ENCODE measurements around the gene EHD1. TPM values are rescaled to one million over a fixed set of nuclear protein-coding genes. Genes with fewer than 3 reads are reported as not detected.

The EHD1 gene
- 10 to 100 TPM; 16.1 to 28.7 TPM for polyA plus RNA-seq

DNA sequence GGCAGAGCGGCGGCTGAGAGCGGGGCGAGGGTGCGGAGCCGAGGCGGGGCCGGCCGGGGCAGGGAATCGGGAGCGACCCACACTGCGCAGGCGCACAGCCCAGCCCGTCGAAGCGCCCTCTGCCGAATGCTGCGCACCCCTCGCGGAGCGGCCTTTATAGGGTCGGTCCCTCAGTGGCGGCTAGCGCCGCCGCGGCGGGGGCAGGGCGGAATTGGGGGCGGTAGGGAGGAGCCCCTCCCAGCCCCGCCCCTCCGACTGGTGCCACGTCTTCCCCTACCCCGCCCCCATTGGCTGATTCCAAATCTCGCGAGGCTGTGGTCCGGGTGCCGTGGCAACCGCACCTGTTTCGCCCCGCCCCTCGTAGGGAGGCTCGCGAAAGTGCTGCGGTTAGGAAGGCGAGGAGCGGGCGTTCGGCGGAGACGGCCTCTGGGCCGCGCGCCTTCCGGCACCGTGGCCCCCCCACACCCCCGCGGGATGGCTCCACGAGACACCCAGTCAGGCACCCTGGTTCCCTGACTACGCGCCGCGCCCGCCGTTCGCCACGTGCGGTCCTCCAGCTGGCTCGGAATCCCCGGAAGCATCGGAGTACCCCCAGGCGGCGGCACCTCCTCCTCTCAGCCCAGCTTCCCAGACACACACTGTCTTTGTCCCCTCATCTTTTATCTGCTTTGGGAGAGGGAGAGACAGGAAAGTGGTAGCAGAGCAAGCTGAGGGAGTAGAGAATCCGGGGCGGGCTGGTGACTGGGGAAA lies at the start of gene EHD1:
TSS of gene EHD1 (minus strand) at position 128 of the 750 bp plus-strand sequence. CDS start 157 bp downstream, outside the sequence.
- Histone ChIP-seq H3K27me3 (ENCODE audit: control insufficient read depth in 1 of 2, insufficient read depth in 2 of 2, low read length in 2 of 2) (no peaks in the 10 kb centered on the region), H3K36me3 (ENCODE audit: control insufficient read depth in 2 of 2, insufficient read depth in 2 of 2, low read length in 1 of 2) (peaks cover 0 to 4% of the 10 kb centered on the region in 2 donors), H3K4me1 (ENCODE audit: control insufficient read depth in 2 of 2, insufficient read depth in 2 of 2, low read length in 1 of 2) (peaks cover 4 to 23% of the 10 kb centered on the region in 2 donors), H3K4me3 (ENCODE audit: low read depth in 1 of 2, low read length in 2 of 2) (peak within 1 kb of the TSS; percentile 77 to 97), H3K27ac (ENCODE audit: low read depth in 2 of 2, low read length in 1 of 2) (peak within 1 kb of the TSS; percentile 89 to 90), H3K9me3 (ENCODE audit: control insufficient read depth in 2 of 2, insufficient read depth in 1 of 2, low read depth in 1 of 2, low read length in 1 of 2) (no peaks in the 10 kb centered on the region)
- 0% methylated on average over 62 to 75 of the region's 75 CpGs for WGBS, 2 donors

DNA sequence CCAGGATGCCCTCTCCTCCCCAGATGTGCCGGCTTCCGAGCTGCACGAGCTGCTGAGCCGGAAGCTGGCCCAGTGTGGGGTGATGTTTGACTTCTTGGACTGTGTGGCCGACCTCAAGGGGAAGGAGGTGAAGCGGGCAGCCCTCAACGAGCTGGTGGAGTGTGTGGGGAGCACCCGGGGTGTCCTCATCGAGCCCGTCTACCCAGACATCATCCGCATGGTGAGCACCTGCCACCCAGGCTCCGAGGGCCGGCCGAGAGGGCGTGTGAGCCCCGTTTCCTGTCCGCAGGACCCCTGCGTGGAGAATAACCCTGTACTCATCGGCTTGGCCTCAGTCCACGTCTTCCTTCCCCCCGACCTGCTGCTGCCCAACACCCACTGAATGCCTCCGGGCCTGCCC lies 48.3 kb upstream of the EHD1 start:
- peaks cover 0 to 37% of the 10 kb centered on the region in 2 donors for H3K36me3 ChIP-seq (ENCODE audit: control insufficient read depth in 2 of 2, insufficient read depth in 2 of 2, low read length in 1 of 2)
- H3K9me3 ChIP-seq (ENCODE audit: control insufficient read depth in 2 of 2, insufficient read depth in 1 of 2, low read depth in 1 of 2, low read length in 1 of 2): no peaks in the 10 kb centered on the region
- H3K27ac ChIP-seq (ENCODE audit: low read depth in 2 of 2, low read length in 1 of 2): no peak overlapping the region
- H3K4me3 ChIP-seq (ENCODE audit: low read depth in 1 of 2, low read length in 2 of 2): no peak overlapping the region
- WGBS, 2 donors: 84 to 86% methylated on average over 22 of the region's 22 CpGs
- H3K4me1 ChIP-seq (ENCODE audit: control insufficient read depth in 2 of 2, insufficient read depth in 2 of 2, low read length in 1 of 2): peaks cover 0 to 6% of the 10 kb centered on the region in 2 donors
- no peaks in the 10 kb centered on the region for H3K27me3 ChIP-seq (ENCODE audit: control insufficient read depth in 1 of 2, insufficient read depth in 2 of 2, low read length in 2 of 2)

DNA sequence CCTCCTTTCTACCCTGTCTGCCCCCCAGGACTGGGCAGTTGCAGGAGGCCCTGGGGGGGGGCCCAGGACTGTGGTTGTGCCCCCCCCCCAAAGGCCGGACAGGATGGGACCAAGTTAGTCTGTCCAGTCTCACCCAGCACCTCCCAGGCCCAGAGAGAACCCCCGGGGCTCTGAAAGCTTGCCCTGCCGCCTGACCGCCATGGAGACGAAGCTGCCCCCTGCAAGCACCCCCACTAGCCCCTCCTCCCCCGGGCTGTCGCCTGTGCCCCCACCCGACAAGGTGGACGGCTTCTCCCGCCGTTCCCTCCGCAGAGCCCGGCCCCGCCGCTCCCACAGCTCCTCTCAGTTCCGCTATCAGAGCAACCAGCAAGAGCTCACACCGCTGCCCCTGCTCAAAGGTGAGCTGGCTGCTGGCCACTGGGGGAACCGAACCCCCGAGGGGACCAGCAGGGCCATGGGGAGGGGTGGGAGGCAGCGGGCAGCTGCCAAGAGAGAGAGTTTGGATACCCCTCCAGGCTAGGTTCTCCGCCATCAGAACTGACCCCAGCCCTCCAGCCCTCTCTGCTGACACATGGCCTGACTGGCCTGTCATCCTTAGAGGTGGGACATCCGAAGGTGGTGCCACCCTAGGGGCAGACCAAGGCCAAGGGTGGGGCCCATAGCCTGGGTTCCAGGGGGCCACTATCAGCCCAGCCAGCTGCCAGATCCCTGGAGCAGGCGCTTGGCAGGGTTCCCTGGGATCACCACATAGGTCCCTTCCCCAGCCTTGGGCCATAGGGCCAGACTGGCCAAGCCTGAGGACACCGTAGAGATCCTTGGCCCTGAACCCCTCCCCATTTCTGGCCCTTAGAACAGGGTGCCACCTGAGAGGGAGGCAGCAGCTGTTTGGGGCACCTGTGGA lies 47.4 kb upstream of the EHD1 start:
- no peaks in the 10 kb centered on the region for H3K27me3 ChIP-seq (ENCODE audit: control insufficient read depth in 1 of 2, insufficient read depth in 2 of 2, low read length in 2 of 2)
- H3K4me3 ChIP-seq (ENCODE audit: low read depth in 1 of 2, low read length in 2 of 2): peak overlapping the region; percentile 75 to 79
- peaks cover 0 to 28% of the 10 kb centered on the region in 2 donors for H3K36me3 ChIP-seq (ENCODE audit: control insufficient read depth in 2 of 2, insufficient read depth in 2 of 2, low read length in 1 of 2)
- H3K9me3 ChIP-seq (ENCODE audit: control insufficient read depth in 2 of 2, insufficient read depth in 1 of 2, low read depth in 1 of 2, low read length in 1 of 2): no peaks in the 10 kb centered on the region
- 57 to 61% methylated on average over 23 to 24 of the region's 24 CpGs for WGBS, 2 donors
- H3K27ac ChIP-seq (ENCODE audit: low read depth in 2 of 2, low read length in 1 of 2): no peak overlapping the region
- H3K4me1 ChIP-seq (ENCODE audit: control insufficient read depth in 2 of 2, insufficient read depth in 2 of 2, low read length in 1 of 2): peaks cover 0 to 6% of the 10 kb centered on the region in 2 donors

DNA sequence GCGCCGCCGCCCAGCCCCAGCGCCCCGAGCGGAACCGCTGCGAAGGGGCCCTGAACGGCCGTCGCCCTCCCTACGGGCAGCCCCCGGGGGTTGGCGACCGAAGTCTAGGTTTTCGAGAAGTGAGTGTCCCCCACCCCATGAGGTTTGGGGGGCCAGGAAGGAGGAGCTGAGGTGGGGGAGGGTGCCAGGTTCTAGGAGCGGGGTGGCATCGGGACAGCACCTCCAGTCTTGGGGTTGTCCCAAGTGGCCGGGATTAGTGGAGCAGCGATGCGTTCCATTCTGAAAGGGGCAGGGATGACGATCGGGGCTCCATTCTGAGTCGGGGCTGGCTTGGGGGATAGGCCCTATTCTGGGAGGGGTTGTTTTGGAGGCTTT lies 46.5 kb upstream of the EHD1 start:
- Histone ChIP-seq H3K27me3 (ENCODE audit: control insufficient read depth in 1 of 2, insufficient read depth in 2 of 2, low read length in 2 of 2) (no peaks in the 10 kb centered on the region), H3K9me3 (ENCODE audit: control insufficient read depth in 2 of 2, insufficient read depth in 1 of 2, low read depth in 1 of 2, low read length in 1 of 2) (no peaks in the 10 kb centered on the region), H3K27ac (ENCODE audit: low read depth in 2 of 2, low read length in 1 of 2) (peak overlapping the region; percentile 47 to 90), H3K4me3 (ENCODE audit: low read depth in 1 of 2, low read length in 2 of 2) (peak overlapping the region; percentile 75 to 79), H3K4me1 (ENCODE audit: control insufficient read depth in 2 of 2, insufficient read depth in 2 of 2, low read length in 1 of 2) (peaks cover 0 to 6% of the 10 kb centered on the region in 2 donors), H3K36me3 (ENCODE audit: control insufficient read depth in 2 of 2, insufficient read depth in 2 of 2, low read length in 1 of 2) (peaks cover 0 to 21% of the 10 kb centered on the region in 2 donors)
- WGBS, 2 donors: 1% methylated on average over 24 of the region's 24 CpGs

DNA sequence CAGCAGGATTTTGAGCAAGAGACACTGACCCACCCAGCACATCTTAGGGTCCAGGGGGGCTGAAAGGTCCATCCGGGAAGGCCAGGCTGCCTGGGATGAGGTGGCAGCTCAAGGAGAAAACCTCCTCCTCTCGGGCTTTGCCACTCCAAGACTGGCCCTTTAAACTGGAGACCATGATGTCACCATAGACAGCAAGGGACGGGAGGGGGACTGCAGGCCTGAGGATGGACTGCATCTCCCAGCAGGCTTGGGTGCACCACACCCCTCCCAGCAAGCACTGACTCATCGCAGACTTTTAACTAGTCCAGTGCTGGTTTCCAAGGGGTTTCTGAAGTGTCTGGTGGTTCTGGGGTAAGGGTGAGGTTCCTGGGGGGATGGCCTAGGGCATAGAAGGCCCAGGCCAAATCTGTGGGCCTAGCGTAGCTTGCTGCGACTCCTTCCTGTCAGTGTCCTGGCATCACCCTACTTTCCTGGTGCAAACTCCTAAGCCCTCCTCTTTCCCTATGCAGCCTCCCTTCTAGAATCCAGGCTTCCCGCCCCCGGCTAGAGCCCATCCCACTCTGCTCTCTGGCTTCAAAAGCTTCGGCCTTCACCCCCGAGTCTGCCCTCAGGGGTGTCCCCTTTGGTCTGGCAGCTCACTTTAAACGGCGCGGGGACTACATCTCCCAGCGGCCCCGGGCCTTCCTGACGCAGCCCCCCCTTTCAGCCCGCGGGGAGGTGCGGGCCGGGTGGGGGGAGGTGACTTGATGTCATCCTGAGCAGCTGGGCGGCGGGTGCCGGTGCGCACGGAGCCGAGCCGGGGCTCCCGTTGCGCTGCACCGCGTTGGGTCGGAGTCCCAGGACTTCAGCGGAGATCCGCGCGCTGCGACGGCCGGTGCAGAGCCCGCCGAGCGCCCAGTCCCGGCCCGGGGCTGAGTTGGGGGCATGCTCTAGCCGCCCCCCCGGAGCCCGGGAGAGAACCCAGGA lies 45.8 kb upstream of the EHD1 start, which contains the start of gene PPP2R5B:
TSS of gene PPP2R5B (plus strand) at position 746 of the 966 bp plus-strand sequence. CDS start 1,046 bp downstream, outside the sequence.
- Histone ChIP-seq H3K4me3 (ENCODE audit: low read depth in 1 of 2, low read length in 2 of 2) (peak within 1 kb of the TSS; percentile 75 to 79), H3K9me3 (ENCODE audit: control insufficient read depth in 2 of 2, insufficient read depth in 1 of 2, low read depth in 1 of 2, low read length in 1 of 2) (no peaks in the 10 kb centered on the region), H3K4me1 (ENCODE audit: control insufficient read depth in 2 of 2, insufficient read depth in 2 of 2, low read length in 1 of 2) (peaks cover 0 to 6% of the 10 kb centered on the region in 2 donors), H3K27ac (ENCODE audit: low read depth in 2 of 2, low read length in 1 of 2) (peak within 1 kb of the TSS; percentile 90 to 91), H3K27me3 (ENCODE audit: control insufficient read depth in 1 of 2, insufficient read depth in 2 of 2, low read length in 2 of 2) (no peaks in the 10 kb centered on the region), H3K36me3 (ENCODE audit: control insufficient read depth in 2 of 2, insufficient read depth in 2 of 2, low read length in 1 of 2) (peaks cover 0 to 16% of the 10 kb centered on the region in 2 donors)
- 1% methylated on average over 44 to 47 of the region's 47 CpGs for WGBS, 2 donors

DNA sequence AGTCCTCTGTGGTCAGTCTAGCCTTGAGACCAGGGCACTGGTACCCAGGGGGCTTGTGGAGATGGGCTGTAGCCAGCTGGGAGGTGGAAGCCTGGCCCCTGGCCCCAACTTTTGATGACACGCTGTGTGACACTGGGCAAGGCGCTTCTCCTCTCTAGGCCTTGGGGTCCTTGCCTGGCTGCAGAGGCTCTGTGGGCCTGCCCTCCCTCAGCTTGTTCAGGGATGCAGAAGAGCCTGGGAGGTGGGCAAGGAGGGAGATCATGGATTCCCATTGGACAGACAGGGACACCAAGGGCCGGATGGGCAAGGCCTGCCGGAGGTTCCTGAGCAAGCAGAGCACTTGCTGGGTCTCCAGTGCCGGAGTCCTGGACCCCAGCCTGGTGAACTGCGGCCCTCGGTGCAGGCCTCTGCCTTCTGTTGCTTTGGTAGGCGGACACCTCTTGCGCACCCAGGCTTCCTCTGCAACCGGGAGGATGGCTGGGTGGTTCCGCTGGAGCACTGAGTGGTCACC lies 44.8 kb upstream of the EHD1 start:
- Histone ChIP-seq H3K27me3 (ENCODE audit: control insufficient read depth in 1 of 2, insufficient read depth in 2 of 2, low read length in 2 of 2) (no peaks in the 10 kb centered on the region), H3K4me1 (ENCODE audit: control insufficient read depth in 2 of 2, insufficient read depth in 2 of 2, low read length in 1 of 2) (peaks cover 0 to 6% of the 10 kb centered on the region in 2 donors), H3K36me3 (ENCODE audit: control insufficient read depth in 2 of 2, insufficient read depth in 2 of 2, low read length in 1 of 2) (peaks cover 0 to 11% of the 10 kb centered on the region in 2 donors), H3K4me3 (ENCODE audit: low read depth in 1 of 2, low read length in 2 of 2) (no peak overlapping the region), H3K27ac (ENCODE audit: low read depth in 2 of 2, low read length in 1 of 2) (no peak overlapping the region), H3K9me3 (ENCODE audit: control insufficient read depth in 2 of 2, insufficient read depth in 1 of 2, low read depth in 1 of 2, low read length in 1 of 2) (no peaks in the 10 kb centered on the region)
- WGBS, 2 donors: 91 to 94% methylated on average over 10 to 11 of the region's 11 CpGs

DNA sequence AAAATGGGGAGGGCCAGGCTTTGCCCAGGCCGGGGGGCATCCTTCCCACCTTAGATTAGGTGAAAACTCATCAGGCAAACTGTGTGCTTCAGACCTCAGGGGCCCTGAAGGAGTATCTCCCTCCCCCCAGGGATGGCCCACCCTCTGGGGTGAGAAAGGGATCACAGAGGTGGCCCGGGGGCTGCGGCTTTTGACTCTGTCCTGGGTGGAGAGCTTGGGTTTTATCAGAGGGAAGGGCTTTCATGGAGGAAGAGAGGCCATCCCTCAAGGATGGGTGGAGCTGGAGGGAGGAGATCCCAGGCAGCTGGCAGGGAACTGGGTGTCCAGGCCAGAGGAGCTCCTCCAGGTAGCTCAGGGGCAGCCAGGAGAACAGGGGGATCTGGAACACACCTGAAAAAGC lies 43.0 kb upstream of the EHD1 start:
- Histone ChIP-seq H3K36me3 (ENCODE audit: control insufficient read depth in 2 of 2, insufficient read depth in 2 of 2, low read length in 1 of 2) (peaks cover 0 to under 1% of the 10 kb centered on the region in 2 donors), H3K27ac (ENCODE audit: low read depth in 2 of 2, low read length in 1 of 2) (no peak overlapping the region), H3K4me3 (ENCODE audit: low read depth in 1 of 2, low read length in 2 of 2) (no peak overlapping the region), H3K4me1 (ENCODE audit: control insufficient read depth in 2 of 2, insufficient read depth in 2 of 2, low read length in 1 of 2) (peaks cover 0 to 6% of the 10 kb centered on the region in 2 donors), H3K27me3 (ENCODE audit: control insufficient read depth in 1 of 2, insufficient read depth in 2 of 2, low read length in 2 of 2) (no peaks in the 10 kb centered on the region), H3K9me3 (ENCODE audit: control insufficient read depth in 2 of 2, insufficient read depth in 1 of 2, low read depth in 1 of 2, low read length in 1 of 2) (no peaks in the 10 kb centered on the region)
- 44 to 54% methylated on average over 3 of the region's 3 CpGs for WGBS, 2 donors

DNA sequence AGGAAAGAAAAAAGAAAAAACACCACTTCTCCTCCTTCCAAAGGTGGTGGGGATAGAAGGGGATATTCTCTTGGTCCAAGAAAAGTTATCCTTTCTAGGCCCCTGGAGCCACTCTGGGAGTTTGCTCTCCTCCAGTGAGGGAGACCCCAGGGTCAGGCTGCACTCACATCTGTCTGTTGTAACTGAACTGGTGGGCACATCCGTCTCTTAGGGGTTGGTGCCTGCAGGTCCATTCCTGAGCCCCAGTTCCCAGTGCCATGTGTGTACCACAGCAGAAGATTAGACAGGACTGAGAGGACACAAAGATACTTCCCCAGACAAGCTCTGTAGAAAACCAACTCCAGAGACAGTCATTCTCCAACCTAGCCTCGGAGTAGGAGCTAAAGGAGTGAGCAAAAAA lies 41.7 kb upstream of the EHD1 start:
- H3K9me3 ChIP-seq (ENCODE audit: control insufficient read depth in 2 of 2, insufficient read depth in 1 of 2, low read depth in 1 of 2, low read length in 1 of 2): no peaks in the 10 kb centered on the region
- no peaks in the 10 kb centered on the region for H3K36me3 ChIP-seq (ENCODE audit: control insufficient read depth in 2 of 2, insufficient read depth in 2 of 2, low read length in 1 of 2)
- WGBS, 2 donors: 80 to 82% methylated on average over 2 of the region's 2 CpGs

More for the DNA sequence above, 41.7 kb upstream of the EHD1 start:
- Histone ChIP-seq H3K27ac (ENCODE audit: low read depth in 2 of 2, low read length in 1 of 2) (no peak overlapping the region), H3K4me3 (ENCODE audit: low read depth in 1 of 2, low read length in 2 of 2) (no peak overlapping the region), H3K27me3 (ENCODE audit: control insufficient read depth in 1 of 2, insufficient read depth in 2 of 2, low read length in 2 of 2) (no peaks in the 10 kb centered on the region), H3K4me1 (ENCODE audit: control insufficient read depth in 2 of 2, insufficient read depth in 2 of 2, low read length in 1 of 2) (peaks cover 4 to 12% of the 10 kb centered on the region in 2 donors)
